Measurements from ENCODE around the gene NEMP2.

The NEMP2 gene

GRCh38 chr2:190534310-190535120 is at the start of gene NEMP2:
NEMP2 (minus strand) TSS chr2:190534722; CDS start chr2:190534655, 67 bp downstream.
- in situ Hi-C loops (cut with MboI; ENCODE audit: low sequenced_read_pairs): no loop called here

- in situ Hi-C loops (cut with MboI; ENCODE audit: low sequenced_read_pairs): no loop called here
These were observed 49.2 kb upstream of the NEMP2 start for GRCh38 chr2:190583507-190584337.

DNA sequence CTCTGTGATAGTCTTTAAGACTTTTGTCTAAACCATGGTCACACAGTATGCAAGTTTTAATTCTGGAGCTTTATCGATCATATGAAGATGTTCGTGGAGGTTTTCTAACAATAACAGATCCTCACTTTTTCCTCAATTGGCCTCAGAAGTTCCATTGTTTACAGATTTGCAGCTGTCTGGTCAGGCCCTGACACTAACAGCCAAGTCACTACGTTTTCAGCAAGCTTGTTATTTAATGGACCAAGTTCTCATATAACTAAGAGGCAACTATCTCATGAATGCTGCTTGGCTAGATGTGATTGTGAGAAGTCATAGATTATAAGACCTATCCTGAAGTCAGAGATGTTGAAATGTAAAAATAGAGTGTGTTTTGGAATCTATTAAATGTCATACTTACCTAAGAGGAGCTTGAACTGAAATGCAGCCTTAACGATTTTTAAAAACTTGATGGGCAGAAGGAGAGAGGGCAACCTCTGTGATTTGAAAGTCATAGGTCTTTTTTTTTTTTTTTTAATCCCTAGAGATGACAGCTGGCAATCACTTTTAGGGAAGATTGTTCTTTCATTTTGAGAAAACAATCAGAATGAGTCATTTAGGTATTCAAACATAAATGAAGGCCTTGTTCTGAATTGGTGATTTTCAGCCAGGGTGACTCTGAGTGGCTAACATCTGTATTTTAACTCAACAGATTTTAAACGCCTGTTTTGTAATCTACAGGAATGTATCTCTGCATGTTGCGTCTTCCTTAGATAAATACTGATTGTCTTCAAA is 48.4 kb upstream of the NEMP2 start:
- in situ Hi-C loops (cut with MboI; ENCODE audit: low sequenced_read_pairs): no loop called here

- in situ Hi-C loops (cut with MboI; ENCODE audit: low sequenced_read_pairs): no loop called here
These were observed 47.5 kb upstream of the NEMP2 start for GRCh38 chr2:190582019-190582418.

- in situ Hi-C loops (cut with MboI; ENCODE audit: low sequenced_read_pairs): no loop called here
These were observed 45.7 kb upstream of the NEMP2 start for GRCh38 chr2:190579915-190580846.

GRCh38 chr2:190579058-190579410 is 44.5 kb upstream of the NEMP2 start:
- in situ Hi-C loops (cut with MboI; ENCODE audit: low sequenced_read_pairs): no loop called here

DNA sequence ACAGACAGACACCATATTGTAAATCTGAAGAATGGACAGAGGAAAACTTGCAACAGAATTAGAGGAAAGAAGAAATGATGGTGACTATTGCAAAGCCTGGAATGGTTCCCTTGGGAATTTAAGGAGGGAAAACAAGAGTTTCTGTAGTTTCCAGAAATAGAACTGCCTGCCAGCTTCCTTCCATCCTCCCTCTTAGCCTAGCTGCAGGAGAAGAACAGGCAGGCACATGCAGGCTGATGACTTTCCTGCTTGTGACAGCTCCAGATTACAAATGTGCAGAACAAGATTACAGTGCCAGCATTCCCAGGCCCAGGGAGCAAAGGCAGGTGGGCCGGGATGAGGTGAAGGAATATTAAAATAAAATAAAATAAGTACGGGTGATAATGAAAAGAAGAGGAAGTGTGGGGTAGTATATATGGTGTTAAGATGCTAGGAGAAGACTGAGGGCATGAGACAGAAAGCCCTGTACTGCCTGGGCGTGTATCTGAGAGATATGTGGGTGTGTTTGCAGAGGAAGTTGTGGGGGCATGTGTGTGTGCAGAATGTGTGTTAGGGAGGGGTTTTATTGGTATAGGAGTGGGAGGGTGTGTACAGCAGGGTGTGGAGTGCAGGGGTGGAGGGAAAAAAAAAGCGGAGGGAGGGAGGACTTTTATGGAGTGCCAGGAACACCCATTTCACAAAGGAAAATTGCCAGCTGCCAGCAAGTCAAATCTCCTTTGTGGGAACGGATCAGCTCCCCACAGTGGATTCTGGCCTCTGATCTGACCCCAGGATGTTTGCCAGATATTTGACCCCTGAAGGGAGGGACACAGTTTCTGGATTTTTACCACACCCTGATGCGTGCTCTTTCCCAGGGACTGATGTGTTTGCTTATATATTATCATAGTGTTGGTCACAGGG is 43.9 kb upstream of the NEMP2 start:
- in situ Hi-C loops (cut with MboI; ENCODE audit: low sequenced_read_pairs): no loop called here

GRCh38 chr2:190576573-190576972 is 42.1 kb upstream of the NEMP2 start:
- in situ Hi-C loops (cut with MboI; ENCODE audit: low sequenced_read_pairs): no loop called here

- in situ Hi-C loops (cut with MboI; ENCODE audit: low sequenced_read_pairs): no loop called here
These were observed 40.7 kb upstream of the NEMP2 start for GRCh38 chr2:190575263-190575662.

DNA sequence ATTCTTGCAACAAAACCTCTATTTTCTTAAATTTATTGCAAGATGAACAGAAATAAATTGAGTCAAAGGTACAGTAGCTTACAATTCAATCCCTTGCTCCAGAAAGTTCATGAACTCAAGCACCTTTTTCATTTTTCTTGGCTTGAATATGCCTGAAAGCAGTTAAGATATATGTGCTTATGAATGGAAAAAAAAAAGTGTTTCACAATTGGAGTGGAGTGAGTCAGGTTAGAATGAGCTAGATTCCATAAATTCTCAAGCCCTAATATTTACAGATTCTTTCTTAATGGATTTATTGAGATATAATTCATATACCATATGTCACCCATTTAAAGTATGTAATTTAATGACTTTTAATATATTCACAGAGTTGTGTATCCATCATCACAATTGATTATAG is 39.6 kb upstream of the NEMP2 start:
- in situ Hi-C loops (cut with MboI; ENCODE audit: low sequenced_read_pairs): no loop called here

GRCh38 chr2:190572246-190572645 is 37.7 kb upstream of the NEMP2 start:
- in situ Hi-C loops (cut with MboI; ENCODE audit: low sequenced_read_pairs): no loop called here

DNA sequence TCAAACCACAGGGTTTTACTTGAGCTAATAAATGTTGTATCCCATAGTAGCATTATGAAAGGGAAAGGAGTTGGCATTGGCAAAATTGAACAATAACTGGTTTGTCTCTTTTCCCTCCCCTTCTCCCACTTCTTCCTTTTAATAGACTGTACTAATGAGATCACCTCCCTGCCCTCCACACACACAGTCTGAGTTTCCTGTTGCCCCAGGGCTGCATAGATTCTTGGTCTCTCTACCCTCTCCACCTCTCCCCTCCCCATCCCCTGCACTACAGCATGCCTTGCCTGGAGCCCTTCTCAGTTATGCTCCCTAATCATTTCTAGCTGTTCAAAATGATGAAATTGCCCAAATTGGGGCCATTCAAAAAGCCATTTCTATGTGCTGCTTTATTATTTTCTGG is 37.2 kb upstream of the NEMP2 start:
- in situ Hi-C loops (cut with MboI; ENCODE audit: low sequenced_read_pairs): no loop called here

GRCh38 chr2:190570871-190571270 is 36.3 kb upstream of the NEMP2 start:
- in situ Hi-C loops (cut with MboI; ENCODE audit: low sequenced_read_pairs): no loop called here

- in situ Hi-C loops (cut with MboI; ENCODE audit: low sequenced_read_pairs): no loop called here
These were observed 35.7 kb upstream of the NEMP2 start for GRCh38 chr2:190569994-190570755.

- in situ Hi-C loops (cut with MboI; ENCODE audit: low sequenced_read_pairs): no loop called here
These were observed 30.3 kb upstream of the NEMP2 start for GRCh38 chr2:190564838-190565237.

GRCh38 chr2:190563646-190564045 is 29.1 kb upstream of the NEMP2 start:
- in situ Hi-C loops (cut with MboI; ENCODE audit: low sequenced_read_pairs): no loop called here

DNA sequence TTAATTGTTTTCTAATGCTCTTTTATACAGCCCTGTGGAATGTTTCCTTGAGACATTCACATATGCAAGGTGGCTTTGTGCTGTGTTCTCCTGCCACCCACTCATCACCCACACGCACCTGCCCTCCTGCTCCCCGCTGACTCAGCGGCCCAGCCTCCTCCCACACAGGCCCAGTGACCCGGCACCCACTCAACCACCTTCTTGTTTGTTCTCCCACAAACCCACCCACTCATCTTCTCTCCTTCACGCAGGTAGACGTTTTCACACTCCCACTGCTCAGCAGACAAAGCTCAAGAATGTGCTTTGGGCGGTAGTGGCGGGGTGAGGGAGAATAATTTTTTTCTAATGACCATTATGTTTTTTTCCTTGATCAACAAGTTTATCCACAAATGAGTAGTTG is 28.6 kb upstream of the NEMP2 start:
- in situ Hi-C loops (cut with MboI; ENCODE audit: low sequenced_read_pairs): no loop called here

- in situ Hi-C loops (cut with MboI; ENCODE audit: low sequenced_read_pairs): no loop called here
These were observed 27.6 kb upstream of the NEMP2 start for GRCh38 chr2:190562121-190562520.

- in situ Hi-C loops (cut with MboI; ENCODE audit: low sequenced_read_pairs): no loop called here
These were observed 26.6 kb upstream of the NEMP2 start for GRCh38 chr2:190561094-190561493.

Measured in HL-60/S4 treated with retinoic acid at 250 ng/mL for 4 days and 3 days (cell line).